ENCODE data around the gene CLVS2. TPM values are rescaled to one million over a fixed set of nuclear protein-coding genes. Genes with fewer than 3 reads are reported as not detected.

The CLVS2 gene
- total RNA-seq, 1 experiment from 2014 or later, result not detected

DNA sequence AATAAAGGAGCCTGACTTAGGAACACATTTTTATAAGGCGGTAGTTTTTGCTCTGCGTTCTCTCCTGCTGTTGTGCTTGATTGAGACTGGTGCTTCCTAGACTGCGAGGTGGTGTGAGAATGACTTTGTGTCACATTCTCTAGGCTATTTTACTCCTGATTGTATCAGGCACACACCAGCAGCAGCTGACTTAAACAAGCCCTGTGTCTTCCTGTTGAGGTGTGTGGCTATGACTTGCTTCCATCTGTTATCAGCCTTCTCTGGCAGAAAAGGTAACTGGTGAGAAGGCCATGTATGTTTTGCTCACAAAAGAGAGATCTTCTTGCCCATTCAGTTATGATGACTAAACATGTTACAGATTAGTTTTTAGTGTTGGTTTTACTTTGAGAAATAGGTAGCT is 43.4 kb downstream of the CLVS2 start:
- H3K4me1 Mint-ChIP-seq (ENCODE audit: low read depth, unreplicated experiment), result no peaks in the 10 kb centered on the region
- intact Hi-C loops (cut with micrococcal nuclease; ENCODE audit: unreplicated experiment), result no loop called here
- H3K9me3 Mint-ChIP-seq (ENCODE audit: low read depth, unreplicated experiment), result no peaks in the 10 kb centered on the region
- no peak overlapping the region for H3K4me3 Mint-ChIP-seq (ENCODE audit: low read depth, unreplicated experiment)
- CTCF ChIA-PET, result interaction anchor here (0.6 kb wide), 1 partner anchor 22 kb away, joined by 5 read pairs; no protein-coding TSS in a partner anchor
- no peaks in the 10 kb centered on the region for H3K27me3 Mint-ChIP-seq (ENCODE audit: unreplicated experiment)
- H3K27ac Mint-ChIP-seq (ENCODE audit: unreplicated experiment), result no peak overlapping the region
- DNase-seq, result no peak
- TF ChIP-seq, protein P1, sequence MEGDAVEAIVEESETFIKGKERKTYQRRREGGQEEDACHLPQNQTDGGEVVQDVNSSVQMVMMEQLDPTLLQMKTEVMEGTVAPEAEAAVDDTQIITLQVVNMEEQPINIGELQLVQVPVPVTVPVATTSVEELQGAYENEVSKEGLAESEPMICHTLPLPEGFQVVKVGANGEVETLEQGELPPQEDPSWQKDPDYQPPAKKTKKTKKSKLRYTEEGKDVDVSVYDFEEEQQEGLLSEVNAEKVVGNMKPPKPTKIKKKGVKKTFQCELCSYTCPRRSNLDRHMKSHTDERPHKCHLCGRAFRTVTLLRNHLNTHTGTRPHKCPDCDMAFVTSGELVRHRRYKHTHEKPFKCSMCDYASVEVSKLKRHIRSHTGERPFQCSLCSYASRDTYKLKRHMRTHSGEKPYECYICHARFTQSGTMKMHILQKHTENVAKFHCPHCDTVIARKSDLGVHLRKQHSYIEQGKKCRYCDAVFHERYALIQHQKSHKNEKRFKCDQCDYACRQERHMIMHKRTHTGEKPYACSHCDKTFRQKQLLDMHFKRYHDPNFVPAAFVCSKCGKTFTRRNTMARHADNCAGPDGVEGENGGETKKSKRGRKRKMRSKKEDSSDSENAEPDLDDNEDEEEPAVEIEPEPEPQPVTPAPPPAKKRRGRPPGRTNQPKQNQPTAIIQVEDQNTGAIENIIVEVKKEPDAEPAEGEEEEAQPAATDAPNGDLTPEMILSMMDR (IDR thresholded peaks at IDR 0.05; ENCODE audit: unreplicated experiment), result no peak
- BruUV-seq (replicated peaks), result no TSS peak
- no peaks in the 10 kb centered on the region for H3K36me3 Mint-ChIP-seq (ENCODE audit: insufficient read depth, unreplicated experiment)

DNA sequence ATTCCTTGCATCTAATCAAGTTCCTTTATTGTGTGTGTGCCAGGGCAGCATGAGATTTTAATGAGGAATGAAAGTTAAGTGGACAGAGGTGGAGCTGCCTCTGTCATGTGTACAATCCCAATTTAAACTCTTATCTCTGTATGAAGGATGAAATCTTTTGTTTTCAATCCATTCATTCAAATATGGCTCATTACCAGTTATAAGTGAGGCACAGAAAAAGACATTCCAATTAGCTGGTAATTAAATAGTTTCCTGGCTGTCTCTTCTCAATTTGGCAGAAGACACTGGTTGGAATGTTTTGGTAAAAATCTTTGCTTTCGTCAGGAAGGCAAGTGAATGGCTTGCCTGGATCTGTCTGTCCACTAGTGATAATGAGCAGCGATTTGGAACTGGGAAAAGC is 46.4 kb downstream of the CLVS2 start:
- H3K36me3 Mint-ChIP-seq (ENCODE audit: insufficient read depth, unreplicated experiment), result no peaks in the 10 kb centered on the region
- H3K4me1 Mint-ChIP-seq (ENCODE audit: low read depth, unreplicated experiment), result no peaks in the 10 kb centered on the region
- H3K27me3 Mint-ChIP-seq (ENCODE audit: unreplicated experiment), result no peaks in the 10 kb centered on the region
- no peak for DNase-seq
- intact Hi-C loops (cut with micrococcal nuclease; ENCODE audit: unreplicated experiment), result no loop called here
- no TSS peak for BruUV-seq (replicated peaks)
- TF ChIP-seq, protein P1 (IDR thresholded peaks at IDR 0.05; ENCODE audit: unreplicated experiment), result no peak
- CTCF ChIA-PET, result interaction anchor here (0.6 kb wide), 1 partner anchor 15 kb away, joined by 8 read pairs; no protein-coding TSS in a partner anchor
- H3K9me3 Mint-ChIP-seq (ENCODE audit: low read depth, unreplicated experiment), result no peaks in the 10 kb centered on the region
- no peak overlapping the region for H3K27ac Mint-ChIP-seq (ENCODE audit: unreplicated experiment)
- H3K4me3 Mint-ChIP-seq (ENCODE audit: low read depth, unreplicated experiment), result no peak overlapping the region

DNA sequence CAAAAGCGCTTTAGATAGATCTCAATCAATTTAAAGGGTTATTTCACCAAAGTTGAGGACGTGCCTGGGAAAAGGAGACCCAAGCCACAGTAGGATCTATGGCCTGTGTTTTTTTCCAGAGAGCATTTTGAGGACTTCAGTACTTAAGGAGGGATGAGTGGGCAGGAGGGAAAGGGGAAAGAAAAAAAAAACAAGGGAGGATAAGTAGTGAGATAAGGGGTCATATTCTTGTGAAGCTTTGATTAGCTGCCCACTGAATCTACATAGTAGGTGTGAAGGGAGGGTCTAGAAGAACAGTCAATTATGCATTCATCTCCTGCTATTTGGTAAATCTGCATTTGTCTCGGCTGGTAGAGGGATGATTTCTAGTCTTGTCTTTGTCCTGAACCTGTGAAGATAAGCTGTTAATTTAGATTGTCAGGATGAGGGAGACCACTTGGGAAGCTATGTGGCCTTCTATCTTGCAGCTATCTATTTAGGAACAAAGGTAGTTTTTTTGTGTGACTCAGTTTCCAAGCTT is 48.4 kb downstream of the CLVS2 start:
- intact Hi-C loops (cut with micrococcal nuclease; ENCODE audit: unreplicated experiment), result no loop called here
- no peak for DNase-seq
- no peak overlapping the region for H3K4me3 Mint-ChIP-seq (ENCODE audit: low read depth, unreplicated experiment)
- TF ChIP-seq, protein P1 (IDR thresholded peaks at IDR 0.05; ENCODE audit: unreplicated experiment), result no peak
- no TSS peak for BruUV-seq (replicated peaks)
- CTCF ChIA-PET, result interaction anchor here (1.1 kb wide), 1 partner anchor 26 kb away, joined by 3 read pairs; no protein-coding TSS in a partner anchor
- H3K4me1 Mint-ChIP-seq (ENCODE audit: low read depth, unreplicated experiment), result no peaks in the 10 kb centered on the region
- no peaks in the 10 kb centered on the region for H3K36me3 Mint-ChIP-seq (ENCODE audit: insufficient read depth, unreplicated experiment)
- H3K27me3 Mint-ChIP-seq (ENCODE audit: unreplicated experiment), result no peaks in the 10 kb centered on the region
- no peak overlapping the region for H3K27ac Mint-ChIP-seq (ENCODE audit: unreplicated experiment)
- no peaks in the 10 kb centered on the region for H3K9me3 Mint-ChIP-seq (ENCODE audit: low read depth, unreplicated experiment)

DNA sequence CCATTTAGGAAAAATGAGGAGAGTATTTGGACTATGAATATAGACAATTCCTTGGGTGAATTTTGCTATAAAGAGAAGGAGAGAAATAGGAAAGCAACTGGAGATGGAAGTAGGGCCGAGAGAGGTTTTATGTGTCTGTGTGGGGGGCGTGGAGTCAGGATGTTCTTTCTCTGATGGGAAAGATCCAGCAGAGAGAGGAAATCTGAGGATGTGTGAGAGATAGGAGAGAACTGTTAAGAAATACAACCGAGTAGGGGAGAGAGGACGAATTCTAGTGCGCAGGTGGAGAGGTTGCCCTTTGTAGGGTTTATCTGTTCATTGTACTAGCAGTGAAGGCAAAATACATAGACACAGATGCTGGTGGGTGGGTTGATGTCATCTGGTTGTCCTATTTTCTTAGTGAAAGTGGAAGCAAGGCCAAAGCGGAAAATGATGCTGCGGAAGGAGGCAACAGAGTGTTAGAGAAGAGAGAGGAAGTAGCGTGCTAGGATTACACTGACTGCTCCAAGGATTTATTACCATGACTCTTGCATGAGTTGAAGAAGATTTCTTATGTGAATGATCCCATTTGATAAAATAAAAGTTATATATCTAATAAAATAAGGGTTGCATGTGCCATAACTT is 57.7 kb downstream of the CLVS2 start:
- H3K27me3 Mint-ChIP-seq (ENCODE audit: unreplicated experiment), result no peaks in the 10 kb centered on the region
- no peak for DNase-seq
- no peaks in the 10 kb centered on the region for H3K9me3 Mint-ChIP-seq (ENCODE audit: low read depth, unreplicated experiment)
- intact Hi-C loops (cut with micrococcal nuclease; ENCODE audit: unreplicated experiment), result no loop called here
- no peaks in the 10 kb centered on the region for H3K36me3 Mint-ChIP-seq (ENCODE audit: insufficient read depth, unreplicated experiment)
- no TSS peak for BruUV-seq (replicated peaks)
- CTCF ChIA-PET, result no interaction called here
- TF ChIP-seq, protein P1 (IDR thresholded peaks at IDR 0.05; ENCODE audit: unreplicated experiment), result no peak
- H3K4me1 Mint-ChIP-seq (ENCODE audit: low read depth, unreplicated experiment), result peaks cover 9% of the 10 kb centered on the region
- H3K27ac Mint-ChIP-seq (ENCODE audit: unreplicated experiment), result no peak overlapping the region
- H3K4me3 Mint-ChIP-seq (ENCODE audit: low read depth, unreplicated experiment), result no peak overlapping the region
